Loucy (cell line): ENCODE data around the gene BRCC3.

Experiments used
- H2AFZ ChIP-seq: fragments of 200-600 bp; sonication (generic); 2 replicates; pipeline ENCODE4 v1.6.0; 2016; ENCODE audit warnings: antibody characterized with exemption, mild to moderate bottlenecking, low read length, moderate library complexity
- H3F3A ChIP-seq: fragments of 200-600 bp; 2 replicates; pipeline ENCODE4 v1.6.0; 2016; ENCODE audit warnings: antibody characterized with exemption, low read depth, mild to moderate bottlenecking
- H3K27me3 ChIP-seq: fragments of 200-600 bp; sonication (generic); 2 replicates; pipeline ENCODE4 v1.6.1; 2014; ENCODE audit warnings: low read length, mild to moderate bottlenecking; ENCODE audit not compliant: insufficient read depth, poor library complexity, severe bottlenecking
- H3K36me3 ChIP-seq: fragments of 200-600 bp; sonication (generic); 2 replicates; pipeline ENCODE4 v1.6.1; 2016; ENCODE audit warnings: low read length; ENCODE audit not compliant: insufficient read depth
- H3K4me1 ChIP-seq: fragments of 200-600 bp; sonication (generic); 2 replicates; pipeline ENCODE4 v1.5.1; 2014; ENCODE audit warnings: low read length, mild to moderate bottlenecking; ENCODE audit not compliant: insufficient read depth, poor library complexity, severe bottlenecking
- H3K4me2 ChIP-seq: fragments of 200-600 bp; sonication (generic); 2 replicates; pipeline ENCODE4 v1.6.0; 2014; ENCODE audit warnings: antibody characterized with exemption, low read length, low read depth, mild to moderate bottlenecking; ENCODE audit not compliant: poor library complexity, severe bottlenecking
- H3K4me3 ChIP-seq: fragments of 200-600 bp; sonication (generic); 2 replicates; pipeline ENCODE4 v1.5.1; 2014; ENCODE audit warnings: low read length, mild to moderate bottlenecking, mixed read lengths; ENCODE audit not compliant: poor library complexity, severe bottlenecking
- H3K79me2 ChIP-seq: fragments of 200-600 bp; sonication (generic); 2 replicates; pipeline ENCODE4 v1.6.1; 2014; ENCODE audit warnings: low read length; ENCODE audit not compliant: insufficient read depth
- H3K9ac ChIP-seq: fragments of 200-600 bp; sonication (generic); 2 replicates; pipeline ENCODE4 v1.6.0; 2014; ENCODE audit warnings: mild to moderate bottlenecking, low read depth, low read length, moderate library complexity; ENCODE audit not compliant: poor library complexity, severe bottlenecking
- H3K9me2 ChIP-seq: fragments of 200-600 bp; sonication (generic); replicated peaks from 2 replicates; pipeline ENCODE4 v1.6.1; 2016; ENCODE audit warnings: low read depth, low read length, mixed read lengths
- H3K9me3 ChIP-seq: fragments of 200-600 bp; sonication (generic); 2 replicates; pipeline ENCODE4 v1.6.1; 2014; ENCODE audit warnings: mild to moderate bottlenecking, antibody characterized with exemption, low read length, low read depth; ENCODE audit not compliant: insufficient read depth
- H4K20me1 ChIP-seq: fragments of 200-600 bp; sonication (generic); 2 replicates; pipeline ENCODE4 v1.6.0; 2014; ENCODE audit warnings: antibody characterized with exemption, low read length, mild to moderate bottlenecking; ENCODE audit not compliant: insufficient read depth, poor library complexity, severe bottlenecking
- CTCF ChIP-seq: fragments of 200-600 bp; sonication (generic); conservative IDR thresholded peaks from 2 replicates; pipeline ENCODE4 v1.5.1; 2014; ENCODE audit warnings: mild to moderate bottlenecking, antibody characterized with exemption, low read length
- EZH2phosphoT487 ChIP-seq: fragments of 200-600 bp; IDR thresholded peaks from 2 replicates; pipeline ENCODE4 v1.6.1; 2018; ENCODE audit warnings: antibody characterized with exemption, mild to moderate bottlenecking, moderate library complexity, borderline replicate concordance

BRCC3 gene

GRCh38 chrX:155070975-155071693 is at the start of gene BRCC3, which contains the start of the genes CMC4 and MTCP1:
Gene BRCC3 (plus strand): TSS chrX:155071508. CDS start chrX:155071528, 20 bp downstream.
Gene CMC4 (minus strand): TSS chrX:155071136. CDS start chrX:155064023, 7,113 bp downstream.
Gene MTCP1 (minus strand): TSS chrX:155071136. CDS start chrX:155066010, 5,126 bp downstream.
- peak within 1 kb of the TSS; percentile 96 for H2AFZ ChIP-seq
- H3K79me2 ChIP-seq = peaks cover 69% of the 10 kb centered on the region
- peak within 1 kb of the TSS; percentile 96 for H3K4me2 ChIP-seq
- TF ChIP-seq CTCF (no peak), EZH2phosphoT487 (no peak)
- H3K27me3 ChIP-seq = no peaks in the 10 kb centered on the region
- H3K4me3 ChIP-seq = peak within 1 kb of the TSS; percentile 98
- H3K9me3 ChIP-seq = no peaks in the 10 kb centered on the region
- H3K36me3 ChIP-seq = no peaks in the 10 kb centered on the region; the same call in 1 of the 2 replicates
- no peaks in the 10 kb centered on the region for H3K9me2 ChIP-seq
- H3K4me1 ChIP-seq = peaks cover 43% of the 10 kb centered on the region
- H3F3A ChIP-seq = no peaks in the 10 kb centered on the region
- peak within 1 kb of the TSS; percentile 95 for H3K9ac ChIP-seq
- peaks cover 9% of the 10 kb centered on the region for H4K20me1 ChIP-seq

- Histone ChIP-seq H3K79me2 (peaks cover under 1% of the 10 kb centered on the region; the same call in 1 of the 2 replicates), H3K27me3 (no peaks in the 10 kb centered on the region), H2AFZ (peak within 1 kb of the TSS; percentile 48; the same call in 1 of the 2 replicates), H3K9ac (no peak within 1 kb of the TSS), H3K9me3 (no peaks in the 10 kb centered on the region), H3K4me2 (peak within 1 kb of the TSS; percentile 47), H3K4me1 (no peaks in the 10 kb centered on the region), H3F3A (peaks cover 5% of the 10 kb centered on the region), H3K4me3 (peak within 1 kb of the TSS; percentile 24), H4K20me1 (no peaks in the 10 kb centered on the region), H3K36me3 (no peaks in the 10 kb centered on the region), H3K9me2 (no peaks in the 10 kb centered on the region)
- TF ChIP-seq CTCF = no peak
- no peak for TF ChIP-seq EZH2phosphoT487
Observed at GRCh38 chrX:155022585-155022984, 48.7 kb upstream of the BRCC3 start, which contains the start of gene F8. Gene F8 (minus strand): TSS chrX:155022723. CDS start chrX:155022552, 171 bp downstream.

- Histone ChIP-seq H3K9me3 (no peaks in the 10 kb centered on the region), H3K4me3 (no peak overlapping the region), H3K9me2 (no peaks in the 10 kb centered on the region), H3K36me3 (no peaks in the 10 kb centered on the region), H3K79me2 (peaks cover 17% of the 10 kb centered on the region), H2AFZ (no peak overlapping the region), H3F3A (peaks cover 8% of the 10 kb centered on the region), H3K4me2 (no peak overlapping the region), H3K4me1 (peaks cover 10% of the 10 kb centered on the region), H4K20me1 (no peaks in the 10 kb centered on the region), H3K27me3 (no peaks in the 10 kb centered on the region), H3K9ac (no peak overlapping the region)
- TF ChIP-seq EZH2phosphoT487 = no peak
- no peak for TF ChIP-seq CTCF
Observed at GRCh38 chrX:155023907-155024833, 47.1 kb upstream of the BRCC3 start.
